DMS53 treated with DMSO at 0.1 percent for 48 hours (cell line): ENCODE measurements around the gene GPSM1.

ENCODE experiments used
- DNase-seq: peaks from one replicate; lab custom pipeline; 2025; ENCODE audit not compliant: unreplicated experiment; lab: John Stamatoyannopoulos, UW

The GPSM1 gene

GRCh38 chr9:136358888-136359287 is 31.5 kb downstream of the GPSM1 start:
- no peak for DNase-seq

GRCh38 chr9:136359774-136360718 is 32.7 kb downstream of the GPSM1 start:
- DNase-seq, result no peak

- no peak for DNase-seq
Observed at GRCh38 chr9:136361047-136361753, 33.9 kb downstream of the GPSM1 start.

GRCh38 chr9:136361754-136362449 is 34.6 kb downstream of the GPSM1 start:
- DNase-seq, result no peak

- no peak for DNase-seq
Observed at GRCh38 chr9:136362450-136362784, 35.1 kb downstream of the GPSM1 start.

GRCh38 chr9:136363106-136363948 is 36.0 kb downstream of the GPSM1 start, which contains the start of gene DNLZ:
Gene DNLZ (minus strand): TSS chr9:136363744. CDS start chr9:136363714, 30 bp downstream.
- DNase-seq, result peak; percentile 78

- no peak for DNase-seq
Observed at GRCh38 chr9:136363949-136364748, 36.8 kb downstream of the GPSM1 start.

- no peak for DNase-seq
Observed at GRCh38 chr9:136364942-136365774, 37.8 kb downstream of the GPSM1 start.

- DNase-seq, result no peak
Observed at GRCh38 chr9:136365775-136366222, 38.5 kb downstream of the GPSM1 start.

- DNase-seq, result no peak
Observed at GRCh38 chr9:136366826-136367225, 39.5 kb downstream of the GPSM1 start.

GRCh38 chr9:136367296-136368145 is 40.2 kb downstream of the GPSM1 start:
- DNase-seq, result no peak

- DNase-seq, result no peak
Observed at GRCh38 chr9:136368190-136368589, 40.9 kb downstream of the GPSM1 start.

GRCh38 chr9:136370037-136370436 is 42.7 kb downstream of the GPSM1 start:
- DNase-seq, result no peak

GRCh38 chr9:136370687-136371532 is 43.6 kb downstream of the GPSM1 start:
- no peak for DNase-seq

- no peak for DNase-seq
Observed at GRCh38 chr9:136371533-136371880, 44.2 kb downstream of the GPSM1 start.

- DNase-seq, result no peak
Observed at GRCh38 chr9:136372006-136372405, 44.7 kb downstream of the GPSM1 start.
